Ishikawa (cell line): ENCODE measurements around the gene MEG3.

Experiments used
- CEBPB ChIP-seq: IDR thresholded peaks from 2 replicates; pipeline ENCODE4 v1.6.1; 2012
- CREB1 ChIP-seq: IDR thresholded peaks from 2 replicates; pipeline ENCODE4 v1.6.1; 2012; ENCODE audit warnings: low read depth
- EGR1 ChIP-seq: IDR thresholded peaks from 2 replicates; pipeline ENCODE4 v1.6.1; 2012
- EP300 ChIP-seq: IDR thresholded peaks from 2 replicates; pipeline ENCODE4 v1.6.1; 2012; ENCODE audit warnings: borderline replicate concordance
- FOXM1 ChIP-seq: IDR thresholded peaks from 2 replicates; pipeline ENCODE4 v1.6.1; 2012; ENCODE audit warnings: low read depth, borderline replicate concordance
- MAX ChIP-seq: IDR thresholded peaks from 2 replicates; pipeline ENCODE4 v1.6.1; 2012
- NFIC ChIP-seq: IDR thresholded peaks from 2 replicates; pipeline ENCODE4 v1.6.1; 2012
- RAD21 ChIP-seq: IDR thresholded peaks from 2 replicates; pipeline ENCODE4 v1.6.1; 2012; ENCODE audit warnings: low read depth
- REST ChIP-seq: IDR thresholded peaks from 2 replicates; pipeline ENCODE4 v1.6.1; 2012; ENCODE audit warnings: low read depth, mild to moderate bottlenecking
- TAF1 ChIP-seq: IDR thresholded peaks from 2 replicates; pipeline ENCODE4 v1.6.1; 2012; ENCODE audit warnings: low read depth, mild to moderate bottlenecking
- TCF12 ChIP-seq: IDR thresholded peaks from 2 replicates; pipeline ENCODE4 v1.6.1; 2012; ENCODE audit warnings: low read depth
- TEAD4 ChIP-seq: IDR thresholded peaks from 2 replicates; pipeline ENCODE4 v1.6.1; 2012
- YY1 ChIP-seq: IDR thresholded peaks from 2 replicates; pipeline ENCODE4 v1.6.1; 2012; ENCODE audit warnings: low read depth
- ZBTB7A ChIP-seq: IDR thresholded peaks from 2 replicates; pipeline ENCODE4 v1.6.1; 2012; ENCODE audit warnings: low read depth
- TF ChIP-seq, protein P1 (sequence below): IDR thresholded peaks from 2 replicates; pipeline ENCODE4 v1.6.1; 2012

Gene MEG3

DNA sequence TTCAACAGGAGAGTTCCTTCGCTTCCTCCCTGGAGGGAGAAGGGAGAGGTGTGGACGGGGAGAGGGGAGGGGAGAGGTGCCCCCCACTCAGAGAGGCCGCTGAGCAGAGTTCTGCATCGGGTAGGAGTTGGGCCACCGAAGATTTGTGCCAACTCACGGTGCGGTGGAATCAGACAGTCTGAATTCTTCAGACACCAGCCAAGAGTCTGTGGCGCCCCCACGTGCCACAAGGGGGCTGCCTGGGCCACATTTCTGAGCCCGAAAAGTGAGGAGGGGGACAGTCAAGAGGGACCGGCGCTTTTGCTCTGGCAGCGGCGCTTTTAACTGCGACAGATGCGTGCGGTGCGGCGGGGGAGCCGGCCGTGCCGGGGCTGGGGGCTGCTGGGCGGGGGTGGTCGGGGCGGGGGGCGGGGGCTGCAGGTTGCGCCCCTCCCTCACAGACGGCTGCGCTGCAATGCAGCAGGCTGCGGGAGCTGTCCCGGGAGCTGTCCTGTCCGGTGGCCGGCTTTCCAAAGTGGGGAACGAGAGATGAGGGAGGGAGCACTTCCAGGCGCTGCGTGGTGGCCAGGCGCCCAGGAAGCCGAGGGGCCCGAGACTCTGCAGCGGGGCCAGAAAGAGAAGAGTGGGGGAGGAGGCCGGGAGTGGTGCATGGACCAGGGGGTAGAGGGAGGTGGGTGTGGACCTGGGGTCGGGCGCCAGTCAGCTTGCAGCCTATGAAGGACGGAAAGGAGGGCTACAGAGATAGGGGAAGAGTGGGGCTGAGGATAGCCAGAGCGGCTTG lies 78.6 kb downstream of the MEG3 start:
- no peak for TF ChIP-seq FOXM1
- TF ChIP-seq CEBPB, result no peak
- TF ChIP-seq MAX, result no peak
- TF ChIP-seq, protein P1, sequence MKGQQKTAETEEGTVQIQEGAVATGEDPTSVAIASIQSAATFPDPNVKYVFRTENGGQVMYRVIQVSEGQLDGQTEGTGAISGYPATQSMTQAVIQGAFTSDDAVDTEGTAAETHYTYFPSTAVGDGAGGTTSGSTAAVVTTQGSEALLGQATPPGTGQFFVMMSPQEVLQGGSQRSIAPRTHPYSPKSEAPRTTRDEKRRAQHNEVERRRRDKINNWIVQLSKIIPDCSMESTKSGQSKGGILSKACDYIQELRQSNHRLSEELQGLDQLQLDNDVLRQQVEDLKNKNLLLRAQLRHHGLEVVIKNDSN, result no peak
- TF ChIP-seq EP300, result no peak
- no peak for TF ChIP-seq NFIC
- TF ChIP-seq EGR1, result no peak
- no peak for TF ChIP-seq YY1

- no peak for TF ChIP-seq FOXM1
- TF ChIP-seq MAX, result no peak
- no peak for TF ChIP-seq TCF12
- TF ChIP-seq EGR1, result no peak
- TF ChIP-seq CEBPB, result no peak
Observed at GRCh38 chr14:100905166-100905565, 79.2 kb downstream of the MEG3 start.

GRCh38 chr14:100906420-100906819 lies 80.5 kb downstream of the MEG3 start:
- TF ChIP-seq ZBTB7A (no peak), FOXM1 (no peak), TAF1 (no peak), NFIC (no peak), EP300 (no peak)

- TF ChIP-seq FOXM1, result no peak
- no peak for TF ChIP-seq EP300
- TF ChIP-seq REST, result no peak
- TF ChIP-seq YY1, result no peak
- no peak for TF ChIP-seq ZBTB7A
- TF ChIP-seq CEBPB, result no peak
- TF ChIP-seq CREB1, result no peak
- no peak for TF ChIP-seq NFIC
- TF ChIP-seq EGR1, result no peak
- no peak for TF ChIP-seq MAX
- TF ChIP-seq RAD21, result no peak
- TF ChIP-seq TCF12, result no peak
- no peak for TF ChIP-seq TEAD4
- TF ChIP-seq TAF1, result no peak
Observed at GRCh38 chr14:100907240-100907639, 81.3 kb downstream of the MEG3 start.

- TF ChIP-seq TAF1 (no peak), ZBTB7A (no peak), EGR1 (no peak)
Observed at GRCh38 chr14:100909439-100909838, 83.5 kb downstream of the MEG3 start.
